Suppressor macrophage treated with lipopolysaccharide for 4 hours (primary cell): ENCODE results near the gene TCERG1L.
"Not testable (repeated sequence)": the region's sequence is repeated elsewhere in the genome, so short reads cannot be mapped to it uniquely, and the experiment has no call there.

Source experiments
- DNase-seq: peaks from one replicate; pipeline ENCODE4 v3.0.0-alpha.2; 2020

The TCERG1L gene

GRCh38 chr10:131246775-131247174 lies 64.7 kb downstream of the TCERG1L start:
- DNase-seq: no peak

- DNase-seq: no peak
Measured at GRCh38 chr10:131246089-131246488, 65.4 kb downstream of the TCERG1L start.

- DNase-seq: no peak
Measured at GRCh38 chr10:131245475-131246059, 66.0 kb downstream of the TCERG1L start.

- DNase-seq: no peak
Measured at GRCh38 chr10:131244836-131245235, 66.7 kb downstream of the TCERG1L start.

GRCh38 chr10:131243076-131243475 lies 68.4 kb downstream of the TCERG1L start:
- DNase-seq: no peak

- DNase-seq: peak; percentile 9
Measured at GRCh38 chr10:131242007-131242406, 69.5 kb downstream of the TCERG1L start.

GRCh38 chr10:131240691-131241090 lies 70.8 kb downstream of the TCERG1L start:
- no peak for DNase-seq

GRCh38 chr10:131239926-131240325 lies 71.6 kb downstream of the TCERG1L start:
- no peak for DNase-seq

- DNase-seq: no peak
Measured at GRCh38 chr10:131239450-131239849, 72.1 kb downstream of the TCERG1L start.

GRCh38 chr10:131238669-131239280 lies 72.7 kb downstream of the TCERG1L start:
- DNase-seq: no peak

- DNase-seq: no peak
Measured at GRCh38 chr10:131237991-131238651, 73.4 kb downstream of the TCERG1L start.

- not testable (repeated sequence) for DNase-seq
Measured at GRCh38 chr10:131234606-131235005, 76.9 kb downstream of the TCERG1L start.

GRCh38 chr10:131233611-131234258 lies 77.8 kb downstream of the TCERG1L start:
- DNase-seq: no peak

GRCh38 chr10:131231965-131232541 lies 79.5 kb downstream of the TCERG1L start:
- DNase-seq: no peak

- no peak for DNase-seq
Measured at GRCh38 chr10:131231323-131231964, 80.1 kb downstream of the TCERG1L start.

GRCh38 chr10:131230641-131231322 lies 80.7 kb downstream of the TCERG1L start:
- no peak for DNase-seq

- no peak for DNase-seq
Measured at GRCh38 chr10:131230166-131230565, 81.4 kb downstream of the TCERG1L start.

- DNase-seq: no peak
Measured at GRCh38 chr10:131227163-131227740, 84.3 kb downstream of the TCERG1L start.

- DNase-seq: no peak
Measured at GRCh38 chr10:131226446-131227162, 84.9 kb downstream of the TCERG1L start.

GRCh38 chr10:131224106-131224505 lies 87.4 kb downstream of the TCERG1L start:
- DNase-seq: no peak

GRCh38 chr10:131223422-131223821 lies 88.1 kb downstream of the TCERG1L start:
- DNase-seq: no peak
